HepG2 (cell line): ENCODE data around the gene ATRN. TPM values are rescaled to one million over a fixed set of nuclear protein-coding genes. Genes with fewer than 3 reads are reported as not detected.

ENCODE experiments used
- ATAC-seq: fragments of 200-7000 bp; cut with Tn5 transposase; 3 replicates; pipeline ENCODE4 v1.9.1; 2020; ENCODE audit warnings: mild to moderate bottlenecking, moderate library complexity
- BruUV-seq: library from RNA; stranded (reverse); fragments of 400-500 nt; replicated peaks from 2 replicates; lab custom pipeline; 2021; lab: Mats Ljungman, UMichigan
- CTCF ChIA-PET: fragments of 300-600 bp; formaldehyde crosslinking; extraction: SDS; loops from one replicate; lab custom pipeline; 2021; ENCODE audit warnings: low total read pairs, inconsistent platforms, low intra/inter-chr PET ratio; lab: Yijun Ruan, JAX
- POLR2A ChIA-PET: fragments of 350-600 bp; sonication (Branson Sonifier 250); formaldehyde crosslinking; loops from one replicate; lab custom pipeline; 2020; ENCODE audit warnings: antibody characterized with exemption, inconsistent platforms; lab: Yijun Ruan, JAX
- DNase-seq: peaks from one replicate; pipeline ENCODE4 v3.0.0-alpha.2; 2015; ENCODE audit warnings: low spot score
- FAIRE-seq: peaks from 3 replicates; lab custom pipeline; 2011; peaks lifted over from hg19 to GRCh38; lab: Jason Lieb, UNC
- H2AFZ ChIP-seq: one replicate; pipeline ENCODE4 v1.6.1; 2011; ENCODE audit warnings: low read length, inconsistent platforms
- H3K27ac ChIP-seq: fragments of 300-600 bp; 3 replicates; pipeline ENCODE4 v1.8.0; 2011; ENCODE audit warnings: mixed run types, mild to moderate bottlenecking, mixed read lengths, low read length, inconsistent platforms; ENCODE audit not compliant: insufficient read depth; ENCODE audit errors: extremely low read length
- H3K27me3 ChIP-seq, 2 experiments: fragments of 200-600 bp in 1 of 2; 2 replicates in 1 of 2; 3 replicates in 1 of 2; pipeline versions ENCODE4 v1.6.0 to v1.8.0; 2011; ENCODE audit warnings: low read length in 2 of 2, mild to moderate bottlenecking in 2 of 2, moderate library complexity in 2 of 2, inconsistent platforms in 1 of 2; ENCODE audit not compliant: insufficient read depth in 2 of 2, control insufficient read depth in 1 of 2
- H3K36me3 ChIP-seq, 2 experiments: fragments of 200-600 bp in 1 of 2; replicated peaks in 1 of 2; 2 replicates in 1 of 2; 3 replicates in 1 of 2; pipeline versions ENCODE4 v1.5.1 to v1.8.0; 2011; ENCODE audit warnings: low read length in 2 of 2, inconsistent platforms in 1 of 2; ENCODE audit not compliant: insufficient read depth in 2 of 2, control insufficient read depth in 1 of 2
- H3K4me1 ChIP-seq: 2 replicates; pipeline ENCODE4 v1.5.1; 2012; ENCODE audit warnings: low read length, inconsistent platforms; ENCODE audit not compliant: insufficient read depth
- H3K4me2 ChIP-seq: 2 replicates; pipeline ENCODE4 v1.6.0; 2011; ENCODE audit warnings: low read depth, low read length, inconsistent platforms
- H3K4me3 ChIP-seq, 3 experiments: fragments of 200-600 bp in 1 of 3; sonication (generic), shearing (Covaris generic) in 1 of 3; replicated peaks in 1 of 3; 2 replicates each; pipeline ENCODE4 v1.5.1; 2011 to 2016; ENCODE audit warnings: low read length in 3 of 3, inconsistent platforms in 2 of 3, low read depth in 2 of 3, mild to moderate bottlenecking in 2 of 3, control low read depth in 1 of 3, mixed read lengths in 1 of 3; ENCODE audit not compliant: insufficient read depth in 1 of 3
- H3K79me2 ChIP-seq: one replicate; pipeline ENCODE4 v1.6.1; 2011; ENCODE audit warnings: low read length, inconsistent platforms; ENCODE audit not compliant: insufficient read depth
- H3K9ac ChIP-seq: 2 replicates; pipeline ENCODE4 v1.6.0; 2011; ENCODE audit warnings: mild to moderate bottlenecking, low read depth, low read length, inconsistent platforms; ENCODE audit not compliant: insufficient read depth
- H3K9me3 ChIP-seq: 2 replicates; pipeline ENCODE4 v1.5.1; 2012; ENCODE audit warnings: mild to moderate bottlenecking, low read length
- H4K20me1 ChIP-seq: 2 replicates; pipeline ENCODE4 v1.6.0; 2011; ENCODE audit warnings: inconsistent platforms, mild to moderate bottlenecking, low read length, moderate library complexity; ENCODE audit not compliant: insufficient read depth
- RAD51 ChIP-seq: fragments of 450-650 bp; IDR thresholded peaks from 2 replicates; pipeline ENCODE4 v1.6.1; 2016; ENCODE audit warnings: borderline replicate concordance
- ZBTB33 ChIP-seq: sonication (generic); formaldehyde crosslinking; IDR thresholded peaks from 2 replicates; pipeline ENCODE4 v1.4.0; 2020; ENCODE audit warnings: missing genetic modification reagents
- ZFP36L2 ChIP-seq: sonication (generic); formaldehyde crosslinking; IDR thresholded peaks from 2 replicates; pipeline ENCODE4 v1.4.0; 2020; ENCODE audit warnings: missing genetic modification reagents
- ZNF280D ChIP-seq: sonication (generic); formaldehyde crosslinking; IDR thresholded peaks from 2 replicates; pipeline ENCODE4 v1.5.1; 2020; ENCODE audit warnings: mild to moderate bottlenecking, missing genetic modification reagents
- WGBS: methylation state at CpG from one replicate; pipeline ENCODE4 v1.1.6; 2017; ENCODE audit warnings: low lambda C conversion rate; 5-methylcytosine and 5-hydroxymethylcytosine counted together
- in situ Hi-C: cut with HindIII; loops from 2 replicates; pipeline ENCODE4 v1.10.0; 2017; ENCODE audit warnings: low pct_unique_long_range_greater_than_20kb; ENCODE audit not compliant: extremely low pct_ligation_motif_present
- intact Hi-C: fragments of 100-400 bp; cut with micrococcal nuclease; formaldehyde crosslinking; loops from one replicate; pipeline ENCODE4 v1.10.0; 2022; ENCODE audit not compliant: unreplicated experiment
- polyA plus RNA-seq, 8 experiments: library from polyadenylated mRNA; depleted of rRNA in 3 of 8; stranded (reverse) in 7 of 8; unstranded in 1 of 8; fragments of >200 nt; fragmentation: Illumina TruSeq in 4 of 8; extraction: Trizol in 4 of 8; gene quantifications; 2 replicates each; pipeline versions ENCODE4 v1.2.1 to v1.2.3, GENCODE V29; 2011 to 2016; ENCODE audit warnings: low read depth in 4 of 8, missing spikeins in 1 of 8, mixed read lengths in 1 of 8; ENCODE audit not compliant: insufficient read depth in 1 of 8
- total RNA-seq, 5 experiments: library from RNA; depleted of rRNA; stranded (reverse); fragments of >200 nt; fragmentation: Illumina TruSeq; extraction: Trizol; gene quantifications; 2 replicates each; pipeline ENCODE4 v1.2.3, GENCODE V29; 2016; ENCODE audit warnings: low read depth in 1 of 5

ATRN gene
- total and polyA plus RNA-seq, 2 of the 13 experiments (the other 11 are each of a cell fraction or from before 2014, with no cell fraction given), result 44.2 to 81.1 TPM

GRCh38 chr20:3616250-3616649, 145.4 kb downstream of the ATRN start (continued):
- no peak for TF ChIP-seq ZNF280D (CRISPR knock-in tag)
- TF ChIP-seq, all 625 proteins: peak for 0

GRCh38 chr20:3621111-3621510, 150.3 kb downstream of the ATRN start:
- FAIRE-seq (no peak), ATAC-seq (no peak), DNase-seq (no peak)
- H3K79me2 ChIP-seq, result no peaks in the 10 kb centered on the region
- intact Hi-C loops (no loop called here), in situ Hi-C loops (no loop called here)
- H3K36me3 ChIP-seq, result peaks cover 10 to 20% of the 10 kb centered on the region in 2 experiments; a peak in 4 of 5 replicates
- no peaks in the 10 kb centered on the region for H3K9me3 ChIP-seq
- 90% methylated on average over 8 of the region's 8 CpGs for WGBS
- POLR2A ChIA-PET, result no interaction called here
- H3K4me1 ChIP-seq, result peaks cover 15% of the 10 kb centered on the region
- H2AFZ ChIP-seq, result no peak overlapping the region
- CTCF ChIA-PET, result no interaction called here
- no peak overlapping the region for H3K4me2 ChIP-seq
- H3K9ac ChIP-seq, result no peak overlapping the region
- no peaks in the 10 kb centered on the region for H3K27me3 ChIP-seq
- no TSS peak for BruUV-seq
- no peak overlapping the region for H3K27ac ChIP-seq
- TF ChIP-seq ZBTB33 (no peak), ZFP36L2 (CRISPR knock-in tag) (no peak), RAD51 (no peak)
- no peak overlapping the region for H3K4me3 ChIP-seq
- no peaks in the 10 kb centered on the region for H4K20me1 ChIP-seq
